Stimulated activated CD8-positive, alpha-beta memory T cell treated with anti-CD3 and anti-CD28 coated beads, Interleukin-12 subunit alpha, Interleukin-12 subunit beta, amount 100 ng/mL, for 24 hours (primary cell): Measurements from ENCODE around the gene CDH8.
"Not testable (repeated sequence)": the region's sequence is repeated elsewhere in the genome, so short reads cannot be mapped to it uniquely, and the experiment has no call there.

Experiments used
- DNase-seq: peaks from one replicate; pipeline ENCODE4 v3.0.0-alpha.2; 2020; ENCODE audit errors: extremely low read depth

Gene CDH8

GRCh38 chr16:61862221-61863155, 173.8 kb downstream of the CDH8 start:
- no peak for DNase-seq

- DNase-seq = no peak
Observed at GRCh38 chr16:61858988-61859387, 177.2 kb downstream of the CDH8 start.

- DNase-seq = no peak
Observed at GRCh38 chr16:61842666-61843065, 193.6 kb downstream of the CDH8 start.

GRCh38 chr16:61836804-61837393, 199.3 kb downstream of the CDH8 start:
- DNase-seq = no peak

GRCh38 chr16:61834082-61834481, 202.2 kb downstream of the CDH8 start:
- no peak for DNase-seq

GRCh38 chr16:61831351-61831917, 204.8 kb downstream of the CDH8 start:
- DNase-seq = no peak

- DNase-seq = no peak
Observed at GRCh38 chr16:61829631-61830030, 206.6 kb downstream of the CDH8 start.

- no peak for DNase-seq
Observed at GRCh38 chr16:61823326-61823725, 212.9 kb downstream of the CDH8 start.

GRCh38 chr16:61820820-61821219, 215.4 kb downstream of the CDH8 start:
- DNase-seq = no peak

- no peak for DNase-seq
Observed at GRCh38 chr16:61820398-61820797, 215.8 kb downstream of the CDH8 start.

GRCh38 chr16:61818850-61819249, 217.4 kb downstream of the CDH8 start:
- no peak for DNase-seq

- DNase-seq = no peak
Observed at GRCh38 chr16:61817583-61818278, 218.5 kb downstream of the CDH8 start.

- no peak for DNase-seq
Observed at GRCh38 chr16:61814726-61815347, 221.4 kb downstream of the CDH8 start.

- DNase-seq = no peak
Observed at GRCh38 chr16:61813339-61813738, 222.9 kb downstream of the CDH8 start.

- no peak for DNase-seq
Observed at GRCh38 chr16:61812251-61812650, 224.0 kb downstream of the CDH8 start.

GRCh38 chr16:61807551-61807950, 228.7 kb downstream of the CDH8 start:
- no peak for DNase-seq

- DNase-seq = not testable (repeated sequence)
Observed at GRCh38 chr16:61801217-61801616, 235.0 kb downstream of the CDH8 start.

GRCh38 chr16:61798741-61799140, 237.5 kb downstream of the CDH8 start:
- no peak for DNase-seq

GRCh38 chr16:61797961-61798507, 238.2 kb downstream of the CDH8 start:
- no peak for DNase-seq

- DNase-seq = no peak
Observed at GRCh38 chr16:61797296-61797795, 238.9 kb downstream of the CDH8 start.

GRCh38 chr16:61792194-61792909, 243.9 kb downstream of the CDH8 start:
- DNase-seq = no peak
